GM15510 (cell line): ENCODE results near the gene C20orf96.

Source experiments
- POLR2A ChIP-seq: IDR thresholded peaks from 3 replicates; pipeline ENCODE4 v1.6.1; 2011; ENCODE audit warnings: borderline replicate concordance; ENCODE audit not compliant: insufficient read length; ENCODE audit errors: extremely low read depth

Gene C20orf96

GRCh38 chr20:235891-236290, 54.7 kb downstream of the C20orf96 start:
- TF ChIP-seq POLR2A, result no peak

- TF ChIP-seq POLR2A, result no peak
Observed at GRCh38 chr20:227439-228105, 63.0 kb downstream of the C20orf96 start.

DNA sequence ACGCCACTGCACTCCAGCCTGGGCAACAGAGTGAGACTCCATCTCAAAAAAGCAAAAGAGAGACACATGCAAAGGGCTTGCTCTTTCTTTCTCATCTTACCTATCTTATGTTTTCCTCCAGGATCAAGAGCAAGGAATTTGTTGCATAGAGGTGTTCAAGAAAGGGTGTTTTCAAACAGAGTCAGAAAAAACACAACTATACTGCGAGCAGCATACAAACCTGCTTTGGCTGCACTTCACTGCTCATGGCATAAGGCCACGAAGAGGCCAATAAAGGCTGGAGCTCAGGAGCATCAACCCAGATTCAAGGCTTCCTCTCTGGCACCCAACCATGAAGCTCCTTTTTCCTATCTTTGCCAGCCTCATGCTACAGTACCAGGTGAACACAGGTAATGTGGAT, 63.6 kb downstream of the C20orf96 start, which contains the start of gene DEFB129:
Gene DEFB129 (plus strand): TSS at position 301 of the 400 bp plus-strand sequence. CDS start 31 bp downstream, at position 332.
- no peak for TF ChIP-seq POLR2A

DNA sequence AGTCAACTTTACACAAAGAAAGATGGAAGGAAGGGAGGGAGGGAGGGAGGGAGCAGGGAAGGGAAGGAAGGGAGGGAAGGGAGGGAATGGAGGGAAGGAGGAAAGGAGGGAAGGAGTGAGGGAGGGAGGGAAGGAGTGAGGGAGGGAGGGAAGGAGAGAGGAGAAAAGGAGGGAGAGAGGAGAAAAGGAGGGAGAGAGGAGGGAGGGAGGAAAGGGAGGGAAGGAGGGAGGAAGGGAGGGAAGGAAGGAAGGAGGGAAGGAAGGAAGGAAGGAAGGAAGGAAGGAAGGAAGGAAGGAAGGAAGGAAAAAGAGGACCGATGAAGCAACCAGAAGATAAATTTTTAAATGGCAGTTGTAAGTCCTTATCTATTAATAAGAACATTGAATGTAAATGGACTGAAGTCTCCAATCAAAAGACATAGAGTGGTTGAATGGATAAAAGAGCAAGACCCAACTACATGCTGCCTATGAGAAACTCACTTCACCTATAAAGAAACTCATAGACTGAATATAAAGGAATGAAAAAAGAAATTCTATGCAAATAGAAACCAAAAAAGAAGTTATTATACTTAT, 69.2 kb downstream of the C20orf96 start:
- TF ChIP-seq POLR2A, result no peak
